DMS114 treated with DMSO at 0.1 percent for 48 hours (cell line): ENCODE data around the gene CANX.

Experiments used
- DNase-seq: peaks from one replicate; lab custom pipeline; 2025; ENCODE audit not compliant: unreplicated experiment; lab: John Stamatoyannopoulos, UW

Gene CANX

GRCh38 chr5:179749857-179750508 is 51.2 kb downstream of the CANX start:
- DNase-seq: no peak

- no peak for DNase-seq
Observed at GRCh38 chr5:179753971-179754370, 55.2 kb downstream of the CANX start.

GRCh38 chr5:179755022-179755421 is 56.3 kb downstream of the CANX start:
- DNase-seq: no peak

- DNase-seq: no peak
Observed at GRCh38 chr5:179758955-179759354, 60.2 kb downstream of the CANX start.

GRCh38 chr5:179759581-179760551 is 61.1 kb downstream of the CANX start:
- DNase-seq: no peak

GRCh38 chr5:179762079-179762780 is 63.5 kb downstream of the CANX start:
- no peak for DNase-seq

GRCh38 chr5:179762781-179763176 is 64.0 kb downstream of the CANX start:
- DNase-seq: no peak

DNA sequence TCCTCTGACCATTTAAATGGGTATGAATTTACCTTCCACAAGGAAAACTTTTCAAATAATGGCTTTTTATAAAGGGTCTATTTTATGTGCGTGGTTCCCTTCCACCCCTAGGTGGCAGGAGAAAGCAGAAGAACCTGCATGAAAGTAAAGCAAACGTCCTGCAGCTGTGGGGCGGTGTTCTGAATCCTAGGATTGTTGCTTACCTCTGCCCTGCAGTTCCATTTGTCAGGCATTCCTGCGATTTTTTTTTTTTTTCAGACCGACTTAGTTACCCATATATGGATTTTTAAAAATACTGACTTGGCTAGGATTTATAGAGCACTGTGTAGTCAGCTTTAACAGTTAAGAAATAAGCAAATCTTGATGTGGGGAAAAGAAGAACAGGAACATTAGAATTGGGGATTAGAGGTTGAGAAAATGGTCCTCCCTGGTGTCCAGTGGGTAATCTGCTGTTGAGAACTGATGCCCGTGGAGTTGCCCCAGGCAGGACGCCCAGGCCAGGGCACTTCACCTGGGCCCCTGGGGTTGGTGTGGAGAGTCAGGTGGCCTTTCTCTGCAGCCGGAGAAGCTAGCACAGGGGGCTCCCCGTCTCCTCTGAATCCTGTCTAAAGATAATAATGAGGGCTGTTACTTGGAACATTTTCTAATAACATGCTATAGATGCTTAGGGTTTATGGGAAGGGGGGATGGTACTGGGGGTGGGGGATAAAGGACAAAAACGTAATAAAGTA is 64.6 kb downstream of the CANX start:
- DNase-seq: peak; percentile 54

- no peak for DNase-seq
Observed at GRCh38 chr5:179764056-179764455, 65.3 kb downstream of the CANX start.

DNA sequence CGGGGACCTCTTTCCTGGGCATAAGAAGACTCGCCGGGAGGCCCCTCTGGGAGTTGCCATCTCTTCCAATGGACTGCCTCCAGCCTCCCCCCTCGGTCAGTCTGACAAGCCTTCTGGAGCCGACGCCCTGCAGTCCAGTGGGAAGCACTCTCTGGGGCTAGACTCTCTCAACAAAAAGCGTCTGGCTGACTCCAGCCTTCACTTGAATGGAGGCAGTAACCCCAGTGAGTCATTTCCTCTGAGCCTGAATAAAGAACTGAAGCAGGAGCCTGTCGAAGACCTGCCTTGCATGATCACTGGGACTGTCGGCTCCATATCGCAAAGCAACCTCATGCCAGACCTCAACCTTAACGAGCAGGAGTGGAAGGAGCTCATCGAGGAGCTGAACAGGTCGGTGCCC is 66.6 kb downstream of the CANX start:
- no peak for DNase-seq

DNA sequence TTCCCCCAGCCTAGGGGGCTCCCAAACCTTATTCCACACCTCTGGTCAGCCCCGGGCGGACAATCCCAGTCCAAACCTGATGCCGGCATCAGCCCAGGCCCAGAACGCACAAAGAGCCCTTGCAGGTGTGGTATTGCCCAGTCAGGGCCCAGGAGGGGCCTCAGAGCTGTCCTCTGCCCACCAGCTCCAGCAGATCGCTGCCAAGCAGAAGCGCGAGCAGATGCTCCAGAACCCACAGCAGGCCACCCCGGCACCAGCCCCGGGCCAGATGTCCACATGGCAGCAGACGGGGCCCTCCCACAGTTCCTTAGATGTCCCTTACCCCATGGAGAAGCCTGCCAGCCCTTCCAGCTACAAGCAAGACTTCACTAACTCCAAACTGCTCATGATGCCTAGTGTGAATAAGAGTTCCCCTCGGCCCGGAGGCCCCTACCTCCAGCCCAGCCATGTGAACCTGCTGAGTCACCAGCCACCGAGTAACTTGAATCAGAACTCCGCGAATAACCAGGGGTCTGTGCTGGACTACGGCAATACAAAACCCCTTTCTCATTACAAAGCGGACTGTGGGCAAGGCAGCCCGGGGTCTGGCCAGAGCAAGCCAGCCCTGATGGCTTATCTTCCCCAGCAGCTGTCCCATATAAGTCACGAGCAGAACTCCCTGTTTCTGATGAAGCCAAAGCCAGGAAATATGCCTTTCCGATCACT is 67.4 kb downstream of the CANX start:
- no peak for DNase-seq

- DNase-seq: no peak
Observed at GRCh38 chr5:179766726-179767455, 68.1 kb downstream of the CANX start.

DNA sequence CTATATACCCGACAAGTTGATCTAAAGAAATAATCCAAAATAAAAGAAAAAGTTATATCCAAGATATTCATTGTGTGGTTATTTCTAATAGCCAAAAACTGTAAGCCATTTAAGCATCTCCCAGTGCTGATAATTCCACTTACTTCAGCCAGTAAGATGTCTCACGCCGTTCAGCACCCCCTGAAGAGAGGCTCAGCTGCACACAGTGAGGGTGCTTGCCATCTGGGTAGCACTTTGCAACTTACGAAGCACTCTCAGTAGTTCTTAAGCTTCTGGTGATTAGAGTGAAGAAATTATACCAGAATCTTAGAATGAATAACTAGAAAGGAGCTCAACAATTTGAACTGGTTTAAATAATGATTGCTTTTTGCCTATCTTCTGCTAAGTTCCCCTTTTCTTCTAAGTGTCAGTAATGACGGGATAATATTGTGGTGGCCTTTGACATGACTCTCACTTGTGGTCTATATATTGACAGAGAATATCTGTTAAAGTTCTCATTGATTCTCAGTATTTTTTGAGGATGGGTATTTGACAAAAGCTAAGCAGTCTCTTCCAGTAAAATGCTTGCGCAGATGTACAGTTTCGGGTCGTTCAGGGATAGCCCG is 68.8 kb downstream of the CANX start:
- DNase-seq: no peak

GRCh38 chr5:179768326-179769085 is 69.7 kb downstream of the CANX start:
- DNase-seq: no peak

GRCh38 chr5:179769271-179769670 is 70.5 kb downstream of the CANX start:
- no peak for DNase-seq

DNA sequence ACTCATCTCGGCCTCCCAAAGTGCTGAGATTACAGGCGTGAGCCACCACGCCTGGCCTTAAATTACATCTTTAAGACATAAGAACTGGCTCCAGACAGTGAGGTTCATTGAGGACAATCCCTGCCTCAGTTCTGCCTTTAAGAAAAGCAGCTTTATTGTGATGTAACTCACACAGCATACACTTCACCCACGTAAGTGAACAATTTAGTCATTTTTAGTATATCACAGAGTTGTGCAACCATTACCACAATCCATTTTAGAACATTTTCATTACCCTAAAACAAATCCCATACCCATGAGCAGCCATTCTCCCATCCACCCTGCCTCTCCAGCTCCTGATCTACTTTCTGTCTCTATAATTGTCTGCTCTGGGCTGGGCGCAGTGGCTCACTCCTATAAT is 71.0 kb downstream of the CANX start:
- no peak for DNase-seq

- DNase-seq: no peak
Observed at GRCh38 chr5:179771311-179771895, 72.6 kb downstream of the CANX start.

DNA sequence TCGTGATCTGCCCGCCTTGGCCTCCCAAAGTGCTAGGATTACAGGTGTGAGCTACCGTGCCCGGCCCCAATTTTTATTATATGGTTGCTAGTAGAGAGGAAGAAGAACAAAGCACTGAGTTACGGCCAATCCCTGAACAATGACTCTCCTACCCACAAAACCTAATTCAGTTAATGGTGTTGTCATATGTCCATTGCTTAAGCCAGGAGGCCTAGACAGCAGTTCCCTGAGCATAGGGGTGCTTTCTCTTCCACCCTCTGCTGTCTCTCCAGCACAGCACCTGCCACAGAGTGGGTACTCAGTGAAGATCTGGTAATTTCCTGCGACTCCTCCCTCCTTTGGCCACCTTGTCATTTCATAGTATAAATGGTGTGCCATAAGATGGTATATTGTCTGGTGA is 73.6 kb downstream of the CANX start:
- no peak for DNase-seq
